Vagina (tissue), 2 donors: ENCODE data around the gene CELA3A.

Experiments
- POLR2A ChIP-seq, 2 donors: fragments of 450-650 bp; IDR thresholded peaks; one replicate each; pipeline ENCODE4 v1.6.1; 2017; ENCODE audit warnings: antibody characterized with exemption in 2 of 2, mild to moderate bottlenecking in 2 of 2, moderate library complexity in 2 of 2
- POLR2AphosphoS5 ChIP-seq, 2 donors: sonication (generic); formaldehyde crosslinking; IDR thresholded peaks; one replicate each; pipeline ENCODE4 v1.9.0; 2017; ENCODE audit warnings: antibody characterized with exemption in 2 of 2, mild to moderate bottlenecking in 2 of 2, low read depth in 1 of 2; ENCODE audit not compliant: insufficient read depth in 1 of 2
- TF ChIP-seq, protein P1 (sequence below), 3 experiments: fragments of 450-650 bp in 2 of 3; fragments of 200-600 bp in 1 of 3; sonication (generic) in 1 of 3; IDR thresholded peaks; one replicate each; pipeline ENCODE4 v1.5.1; 2017 to 2019; ENCODE audit warnings: antibody characterized with exemption in 3 of 3, mild to moderate bottlenecking in 2 of 3, moderate library complexity in 2 of 3

GRCh38 chr1:22018583-22019559 is 17.4 kb downstream of the CELA3A start:
- TF ChIP-seq, protein P1, sequence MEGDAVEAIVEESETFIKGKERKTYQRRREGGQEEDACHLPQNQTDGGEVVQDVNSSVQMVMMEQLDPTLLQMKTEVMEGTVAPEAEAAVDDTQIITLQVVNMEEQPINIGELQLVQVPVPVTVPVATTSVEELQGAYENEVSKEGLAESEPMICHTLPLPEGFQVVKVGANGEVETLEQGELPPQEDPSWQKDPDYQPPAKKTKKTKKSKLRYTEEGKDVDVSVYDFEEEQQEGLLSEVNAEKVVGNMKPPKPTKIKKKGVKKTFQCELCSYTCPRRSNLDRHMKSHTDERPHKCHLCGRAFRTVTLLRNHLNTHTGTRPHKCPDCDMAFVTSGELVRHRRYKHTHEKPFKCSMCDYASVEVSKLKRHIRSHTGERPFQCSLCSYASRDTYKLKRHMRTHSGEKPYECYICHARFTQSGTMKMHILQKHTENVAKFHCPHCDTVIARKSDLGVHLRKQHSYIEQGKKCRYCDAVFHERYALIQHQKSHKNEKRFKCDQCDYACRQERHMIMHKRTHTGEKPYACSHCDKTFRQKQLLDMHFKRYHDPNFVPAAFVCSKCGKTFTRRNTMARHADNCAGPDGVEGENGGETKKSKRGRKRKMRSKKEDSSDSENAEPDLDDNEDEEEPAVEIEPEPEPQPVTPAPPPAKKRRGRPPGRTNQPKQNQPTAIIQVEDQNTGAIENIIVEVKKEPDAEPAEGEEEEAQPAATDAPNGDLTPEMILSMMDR (IDR thresholded peaks at IDR 0.05): no peak
- no peak for TF ChIP-seq POLR2A (IDR thresholded peaks at IDR 0.05)
- peak in 1 of 2 donors; percentile 66 for TF ChIP-seq POLR2AphosphoS5 (IDR thresholded peaks at IDR 0.05; ENCODE audit: insufficient read depth in 1 of 2, low read depth in 1 of 2)
